WTC11 (cell line): ENCODE measurements around the gene SLC19A2. TPM values are rescaled to one million over a fixed set of nuclear protein-coding genes. Genes with fewer than 3 reads are reported as not detected.

ENCODE experiments used
- ATAC-seq: fragments of 200-7000 bp; cut with Tn5 transposase; 2 replicates; pipeline ENCODE4 v1.10.0; 2021; ENCODE audit warnings: mild to moderate bottlenecking, moderate library complexity
- CTCF ChIA-PET: fragments of 300-600 bp; sonication (Branson Sonifier 250); formaldehyde crosslinking; loops from one replicate; lab custom pipeline; 2021; ENCODE audit warnings: antibody characterized with exemption; lab: Charles Lee
- POLR2A ChIA-PET: fragments of 350-600 bp; sonication (Branson Sonifier 250); formaldehyde crosslinking; loops from one replicate; lab custom pipeline; 2021; ENCODE audit warnings: antibody characterized with exemption; lab: Charles Lee
- DNase-seq: peaks from one replicate; pipeline ENCODE4 v3.0.0; 2021; ENCODE audit warnings: low spot score
- H3K27ac Mint-ChIP-seq: 2 replicates; pipeline ENCODE4 v1.8.0; 2021; ENCODE audit warnings: mixed read lengths
- H3K27me3 Mint-ChIP-seq: 2 replicates; pipeline ENCODE4 v1.8.0; 2021; ENCODE audit warnings: low read depth, mild to moderate bottlenecking, moderate library complexity, mixed read lengths
- H3K36me3 Mint-ChIP-seq: 2 replicates; pipeline ENCODE4 v1.8.0; 2021; ENCODE audit warnings: mixed read lengths
- H3K4me1 Mint-ChIP-seq: 2 replicates; pipeline ENCODE4 v1.8.0; 2022; ENCODE audit warnings: mixed read lengths
- H3K4me3 Mint-ChIP-seq: 2 replicates; pipeline ENCODE4 v1.8.0; 2021; ENCODE audit warnings: mild to moderate bottlenecking, moderate library complexity, mixed read lengths
- H3K9me3 Mint-ChIP-seq: 2 replicates; pipeline ENCODE4 v1.8.0; 2021; ENCODE audit warnings: mixed read lengths
- ATF1 ChIP-seq: sonication (generic); formaldehyde crosslinking; IDR thresholded peaks from 2 replicates; pipeline ENCODE4 v1.8.1; 2023; ENCODE audit warnings: mild to moderate bottlenecking, moderate library complexity, missing genetic modification reagents
- ELF4 ChIP-seq: sonication (generic); formaldehyde crosslinking; IDR thresholded peaks from 2 replicates; pipeline ENCODE4 v1.8.1; 2022; ENCODE audit warnings: low read depth, mild to moderate bottlenecking, moderate library complexity, missing genetic modification reagents
- FOXJ3 ChIP-seq: sonication (generic); formaldehyde crosslinking; IDR thresholded peaks from 2 replicates; pipeline ENCODE4 v1.9.0; 2021; ENCODE audit warnings: missing genetic modification reagents, mild to moderate bottlenecking, borderline replicate concordance
- GABPB1 ChIP-seq: sonication (generic); formaldehyde crosslinking; IDR thresholded peaks from 2 replicates; pipeline ENCODE4 v1.8.1; 2023; ENCODE audit warnings: mild to moderate bottlenecking, missing genetic modification reagents
- MYBL2 ChIP-seq: sonication (generic); formaldehyde crosslinking; IDR thresholded peaks from 2 replicates; pipeline ENCODE4 v1.8.1; 2023; ENCODE audit warnings: mild to moderate bottlenecking, moderate library complexity, missing genetic modification reagents
- PRDM15 ChIP-seq: sonication (generic); formaldehyde crosslinking; IDR thresholded peaks from 2 replicates; pipeline ENCODE4 v1.8.0; 2022; ENCODE audit warnings: missing genetic modification reagents
- PRRX2 ChIP-seq: fragments of 250-450 bp; sonication (Bioruptor Pico); IDR thresholded peaks from 2 replicates; pipeline ENCODE4 v1.8.0; 2021; ENCODE audit warnings: mild to moderate bottlenecking
- RORB ChIP-seq: fragments of 250-450 bp; sonication (Bioruptor Pico); IDR thresholded peaks from 2 replicates; pipeline ENCODE4 v1.9.0; 2021; ENCODE audit warnings: mild to moderate bottlenecking
- ZBTB21 ChIP-seq: sonication (generic); formaldehyde crosslinking; IDR thresholded peaks from 2 replicates; pipeline ENCODE4 v1.8.1; 2023; ENCODE audit warnings: mild to moderate bottlenecking, missing genetic modification reagents, borderline replicate concordance
- ZNF281 ChIP-seq: sonication (generic); formaldehyde crosslinking; IDR thresholded peaks from 2 replicates; pipeline ENCODE4 v1.8.0; 2023; ENCODE audit warnings: mild to moderate bottlenecking, missing genetic modification reagents
- ZNF396 ChIP-seq: fragments of 250-450 bp; sonication (Bioruptor Pico); IDR thresholded peaks from 2 replicates; pipeline ENCODE4 v1.8.0; 2021; ENCODE audit warnings: mild to moderate bottlenecking, moderate library complexity, borderline replicate concordance
- ZNF423 ChIP-seq: fragments of 250-450 bp; sonication (Bioruptor Pico); IDR thresholded peaks from 2 replicates; pipeline ENCODE4 v2.1.2; 2022; ENCODE audit warnings: mild to moderate bottlenecking, moderate library complexity
- total RNA-seq: library from RNA; stranded (reverse); gene quantifications from 3 replicates; pipeline ENCODE4 v1.2.3, GENCODE V29; 2021
- TF ChIP-seq, protein P1 (sequence below): fragments of 200-600 bp; IDR thresholded peaks from 2 replicates; pipeline ENCODE4 v1.8.0; 2022; ENCODE audit warnings: antibody characterized with exemption
- TF ChIP-seq, protein P2 (sequence below): sonication (generic); formaldehyde crosslinking; IDR thresholded peaks from 2 replicates; pipeline ENCODE4 v1.8.1; 2023; ENCODE audit warnings: mild to moderate bottlenecking, moderate library complexity, missing genetic modification reagents
- TF ChIP-seq, protein P3 (sequence below): sonication (generic); formaldehyde crosslinking; IDR thresholded peaks from 2 replicates; pipeline ENCODE4 v1.8.0; 2023; ENCODE audit warnings: missing genetic modification reagents
- TF ChIP-seq, protein P4 (sequence below): sonication (generic); formaldehyde crosslinking; IDR thresholded peaks from 2 replicates; pipeline ENCODE4 v1.8.1; 2022; ENCODE audit warnings: low read depth, mild to moderate bottlenecking, moderate library complexity, missing genetic modification reagents, borderline replicate concordance
- TF ChIP-seq, protein P5 (sequence below): sonication (generic); formaldehyde crosslinking; IDR thresholded peaks from 2 replicates; pipeline ENCODE4 v1.8.0; 2022; ENCODE audit warnings: mild to moderate bottlenecking, missing genetic modification reagents

Gene SLC19A2
- total RNA-seq, 1 experiment from 2014 or later: 15.8 TPM

DNA sequence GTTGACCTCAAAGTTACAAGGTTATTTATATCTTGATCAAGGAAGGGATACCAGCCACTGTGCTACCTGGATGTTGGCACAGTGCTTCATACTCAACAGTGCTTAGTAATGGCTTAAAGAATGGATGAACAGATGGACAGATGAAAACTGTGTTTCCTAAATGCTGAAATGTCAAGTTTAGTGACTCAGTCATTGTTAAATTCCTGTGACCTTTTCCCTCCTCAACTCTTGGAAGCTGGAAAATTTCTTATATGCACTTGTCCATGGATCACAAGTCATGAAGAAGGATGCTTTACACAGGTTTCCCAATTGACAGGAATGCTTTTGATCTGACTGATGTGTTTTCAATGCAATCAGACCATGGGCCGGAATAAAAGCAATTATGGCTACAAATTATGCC, 39.6 kb upstream of the SLC19A2 start (continued):
- TF ChIP-seq, protein P1, sequence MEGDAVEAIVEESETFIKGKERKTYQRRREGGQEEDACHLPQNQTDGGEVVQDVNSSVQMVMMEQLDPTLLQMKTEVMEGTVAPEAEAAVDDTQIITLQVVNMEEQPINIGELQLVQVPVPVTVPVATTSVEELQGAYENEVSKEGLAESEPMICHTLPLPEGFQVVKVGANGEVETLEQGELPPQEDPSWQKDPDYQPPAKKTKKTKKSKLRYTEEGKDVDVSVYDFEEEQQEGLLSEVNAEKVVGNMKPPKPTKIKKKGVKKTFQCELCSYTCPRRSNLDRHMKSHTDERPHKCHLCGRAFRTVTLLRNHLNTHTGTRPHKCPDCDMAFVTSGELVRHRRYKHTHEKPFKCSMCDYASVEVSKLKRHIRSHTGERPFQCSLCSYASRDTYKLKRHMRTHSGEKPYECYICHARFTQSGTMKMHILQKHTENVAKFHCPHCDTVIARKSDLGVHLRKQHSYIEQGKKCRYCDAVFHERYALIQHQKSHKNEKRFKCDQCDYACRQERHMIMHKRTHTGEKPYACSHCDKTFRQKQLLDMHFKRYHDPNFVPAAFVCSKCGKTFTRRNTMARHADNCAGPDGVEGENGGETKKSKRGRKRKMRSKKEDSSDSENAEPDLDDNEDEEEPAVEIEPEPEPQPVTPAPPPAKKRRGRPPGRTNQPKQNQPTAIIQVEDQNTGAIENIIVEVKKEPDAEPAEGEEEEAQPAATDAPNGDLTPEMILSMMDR: no peak
- TF ChIP-seq RORB (CRISPR knock-in tag): no peak
- TF ChIP-seq ATF1 (CRISPR knock-in tag): no peak
- no peak for TF ChIP-seq PRDM15 (CRISPR knock-in tag)
- TF ChIP-seq ELF4 (CRISPR knock-in tag): no peak
- no peak for TF ChIP-seq ZBTB21 (CRISPR knock-in tag)
- TF ChIP-seq, all 79 proteins: peak for 0

DNA sequence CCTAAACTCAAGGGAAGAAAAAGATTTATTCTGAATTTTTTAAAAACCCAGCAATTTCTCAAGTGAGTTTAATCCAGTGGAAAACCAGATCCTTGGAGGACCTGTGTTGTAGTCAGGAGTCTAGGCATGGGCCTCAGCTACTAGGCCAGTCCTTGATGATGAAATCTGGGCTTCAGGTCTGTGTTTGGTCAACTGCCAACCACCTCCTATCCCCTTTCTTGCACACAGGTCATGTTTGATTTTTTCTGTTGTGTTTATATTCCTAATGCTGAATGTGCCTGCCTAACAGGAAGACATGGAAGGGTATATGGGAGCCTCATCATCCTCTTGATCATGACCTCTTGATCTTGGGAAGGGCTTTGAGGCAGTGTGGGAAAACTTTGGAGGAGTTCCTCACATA, 38.2 kb upstream of the SLC19A2 start:
- ATAC-seq (no peak), DNase-seq (no peak)
- ChIA-PET CTCF (interaction anchor here (1.2 kb wide), 1 partner anchor 22 kb away, joined by 3 read pairs; no protein-coding TSS in a partner anchor), POLR2A (no interaction called here)
- Mint-ChIP-seq H3K9me3 (no peaks in the 10 kb centered on the region), H3K27me3 (no peaks in the 10 kb centered on the region)
- TF ChIP-seq GABPB1 (CRISPR knock-in tag) (0 out of 2 replicates have a peak, but pooled peaks have one; percentile 20), PRRX2 (CRISPR knock-in tag) (no peak)
- TF ChIP-seq, all 79 proteins: peak for 1
- Mint-ChIP-seq H3K36me3 (no peaks in the 10 kb centered on the region), H3K27ac (no peak overlapping the region), H3K4me3 (no peak overlapping the region), H3K4me1 (peaks cover 15% of the 10 kb centered on the region)

DNA sequence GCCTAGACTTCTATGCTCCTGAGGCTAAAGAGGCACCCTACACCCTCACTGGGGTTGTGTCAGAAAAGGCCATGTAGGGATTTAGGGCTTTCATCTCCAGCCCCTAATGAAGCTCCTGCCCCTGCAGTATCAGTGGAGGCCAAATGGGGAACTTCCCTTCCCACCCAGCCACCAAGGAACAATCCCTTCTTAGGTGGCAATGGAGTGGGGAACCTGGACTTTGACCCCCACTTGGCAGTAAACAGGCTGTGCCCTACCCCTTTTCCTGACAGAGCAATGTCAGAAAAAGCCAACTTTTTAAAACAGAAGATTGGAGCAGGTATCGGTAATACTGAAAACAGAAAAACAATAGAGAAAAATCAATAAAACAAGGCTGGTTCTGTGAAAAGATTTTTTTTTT, 35.5 kb upstream of the SLC19A2 start:
- Mint-ChIP-seq H3K4me1 (no peaks in the 10 kb centered on the region), H3K36me3 (no peaks in the 10 kb centered on the region), H3K9me3 (no peaks in the 10 kb centered on the region), H3K27ac (no peak overlapping the region), H3K4me3 (no peak overlapping the region), H3K27me3 (no peaks in the 10 kb centered on the region)
- TF ChIP-seq PRRX2 (CRISPR knock-in tag) (no peak), ZNF423 (CRISPR knock-in tag) (no peak), ZNF281 (CRISPR knock-in tag) (no peak), FOXJ3 (CRISPR knock-in tag) (no peak), ZNF396 (CRISPR knock-in tag) (no peak), MYBL2 (CRISPR knock-in tag) (no peak)
- TF ChIP-seq, protein P2, sequence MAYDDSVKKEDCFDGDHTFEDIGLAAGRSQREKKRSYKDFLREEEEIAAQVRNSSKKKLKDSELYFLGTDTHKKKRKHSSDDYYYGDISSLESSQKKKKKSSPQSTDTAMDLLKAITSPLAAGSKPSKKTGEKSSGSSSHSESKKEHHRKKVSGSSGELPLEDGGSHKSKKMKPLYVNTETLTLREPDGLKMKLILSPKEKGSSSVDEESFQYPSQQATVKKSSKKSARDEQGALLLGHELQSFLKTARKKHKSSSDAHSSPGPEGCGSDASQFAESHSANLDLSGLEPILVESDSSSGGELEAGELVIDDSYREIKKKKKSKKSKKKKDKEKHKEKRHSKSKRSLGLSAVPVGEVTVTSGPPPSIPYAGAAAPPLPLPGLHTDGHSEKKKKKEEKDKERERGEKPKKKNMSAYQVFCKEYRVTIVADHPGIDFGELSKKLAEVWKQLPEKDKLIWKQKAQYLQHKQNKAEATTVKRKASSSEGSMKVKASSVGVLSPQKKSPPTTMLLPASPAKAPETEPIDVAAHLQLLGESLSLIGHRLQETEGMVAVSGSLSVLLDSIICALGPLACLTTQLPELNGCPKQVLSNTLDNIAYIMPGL (CRISPR knock-in tag): no peak
- TF ChIP-seq, protein P3, sequence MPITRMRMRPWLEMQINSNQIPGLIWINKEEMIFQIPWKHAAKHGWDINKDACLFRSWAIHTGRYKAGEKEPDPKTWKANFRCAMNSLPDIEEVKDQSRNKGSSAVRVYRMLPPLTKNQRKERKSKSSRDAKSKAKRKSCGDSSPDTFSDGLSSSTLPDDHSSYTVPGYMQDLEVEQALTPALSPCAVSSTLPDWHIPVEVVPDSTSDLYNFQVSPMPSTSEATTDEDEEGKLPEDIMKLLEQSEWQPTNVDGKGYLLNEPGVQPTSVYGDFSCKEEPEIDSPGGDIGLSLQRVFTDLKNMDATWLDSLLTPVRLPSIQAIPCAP (CRISPR knock-in tag): no peak
- TF ChIP-seq, protein P4, sequence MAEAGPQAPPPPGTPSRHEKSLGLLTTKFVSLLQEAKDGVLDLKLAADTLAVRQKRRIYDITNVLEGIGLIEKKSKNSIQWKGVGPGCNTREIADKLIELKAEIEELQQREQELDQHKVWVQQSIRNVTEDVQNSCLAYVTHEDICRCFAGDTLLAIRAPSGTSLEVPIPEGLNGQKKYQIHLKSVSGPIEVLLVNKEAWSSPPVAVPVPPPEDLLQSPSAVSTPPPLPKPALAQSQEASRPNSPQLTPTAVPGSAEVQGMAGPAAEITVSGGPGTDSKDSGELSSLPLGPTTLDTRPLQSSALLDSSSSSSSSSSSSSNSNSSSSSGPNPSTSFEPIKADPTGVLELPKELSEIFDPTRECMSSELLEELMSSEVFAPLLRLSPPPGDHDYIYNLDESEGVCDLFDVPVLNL (CRISPR knock-in tag): no peak
- TF ChIP-seq, protein P5, sequence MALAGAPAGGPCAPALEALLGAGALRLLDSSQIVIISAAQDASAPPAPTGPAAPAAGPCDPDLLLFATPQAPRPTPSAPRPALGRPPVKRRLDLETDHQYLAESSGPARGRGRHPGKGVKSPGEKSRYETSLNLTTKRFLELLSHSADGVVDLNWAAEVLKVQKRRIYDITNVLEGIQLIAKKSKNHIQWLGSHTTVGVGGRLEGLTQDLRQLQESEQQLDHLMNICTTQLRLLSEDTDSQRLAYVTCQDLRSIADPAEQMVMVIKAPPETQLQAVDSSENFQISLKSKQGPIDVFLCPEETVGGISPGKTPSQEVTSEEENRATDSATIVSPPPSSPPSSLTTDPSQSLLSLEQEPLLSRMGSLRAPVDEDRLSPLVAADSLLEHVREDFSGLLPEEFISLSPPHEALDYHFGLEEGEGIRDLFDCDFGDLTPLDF (CRISPR knock-in tag): no peak
- TF ChIP-seq, protein P1: no peak
- POLR2A ChIA-PET: no interaction called here
- CTCF ChIA-PET: no interaction called here
- DNase-seq (no peak), ATAC-seq (no peak)
